ENCODE results near the gene MLANA.

The MLANA gene

GRCh38 chr9:5909976-5910375, 19.3 kb downstream of the MLANA start:
- Histone ChIP-seq H3K9me3 (replicated peaks in 1 of 11) (no peaks in the 10 kb centered on the region), H3K4me2 (no peak overlapping the region), H3K27me3 (no peaks in the 10 kb centered on the region), H3K4me1 (peaks cover 0 to 12% (median 0%) of the 10 kb centered on the region in 10 experiments; a peak in 5 of 20 replicates), H3K36me3 (peaks cover 0 to 64% (median 0%) of the 10 kb centered on the region in 11 experiments; a peak in 5 of 22 replicates), H3K9ac (no peak overlapping the region), H3K27ac (no peak overlapping the region), H4K20me1 (no peaks in the 10 kb centered on the region), H3K4me3 (no peak overlapping the region)
- TF ChIP-seq Cebpa-rat (IDR thresholded peaks at IDR 0.05) = no peak

GRCh38 chr9:5910413-5911057, 19.8 kb downstream of the MLANA start:
- no peaks in the 10 kb centered on the region for H4K20me1 ChIP-seq
- peaks cover 0 to 59% (median 0%) of the 10 kb centered on the region in 11 experiments; a peak in 5 of 22 replicates for H3K36me3 ChIP-seq
- no peak for TF ChIP-seq Cebpa-rat (IDR thresholded peaks at IDR 0.05)

GRCh38 chr9:5915438-5915837, 24.7 kb downstream of the MLANA start:
- H3K9me3 ChIP-seq (replicated peaks in 1 of 11) = no peaks in the 10 kb centered on the region
- TF ChIP-seq Cebpa-rat (IDR thresholded peaks at IDR 0.05) = no peak
- no peak overlapping the region for H3K9ac ChIP-seq
- H3K4me3 ChIP-seq = no peak overlapping the region
- H4K20me1 ChIP-seq = no peaks in the 10 kb centered on the region
- no peak overlapping the region for H3K4me2 ChIP-seq
- H3K4me1 ChIP-seq = peaks cover 0 to 12% (median 0%) of the 10 kb centered on the region in 10 experiments; a peak in 5 of 20 replicates
- no peaks in the 10 kb centered on the region for H3K27me3 ChIP-seq
- no peak overlapping the region for H3K27ac ChIP-seq
- peaks cover under 1 to 34% (median 7%) of the 10 kb centered on the region in 11 experiments; a peak in 12 of 22 replicates for H3K36me3 ChIP-seq

More at GRCh38 chr9:5910413-5911057, 19.8 kb downstream of the MLANA start:
- Histone ChIP-seq H3K4me2 (no peak overlapping the region), H3K27ac (no peak overlapping the region), H3K9me3 (replicated peaks in 1 of 11) (no peaks in the 10 kb centered on the region), H3K9ac (no peak overlapping the region), H3K27me3 (no peaks in the 10 kb centered on the region), H3K4me3 (no peak overlapping the region), H3K4me1 (peaks cover 0 to 12% (median 0%) of the 10 kb centered on the region in 10 experiments; a peak in 5 of 20 replicates)

- peaks cover 0 to 12% (median 0%) of the 10 kb centered on the region in 10 experiments; a peak in 5 of 20 replicates for H3K4me1 ChIP-seq
- H3K9me3 ChIP-seq (replicated peaks in 1 of 11) = no peaks in the 10 kb centered on the region
- TF ChIP-seq Cebpa-rat (IDR thresholded peaks at IDR 0.05) = no peak
- H4K20me1 ChIP-seq = no peaks in the 10 kb centered on the region
- H3K4me3 ChIP-seq = no peak overlapping the region
- no peak overlapping the region for H3K27ac ChIP-seq
- no peak overlapping the region for H3K4me2 ChIP-seq
- H3K27me3 ChIP-seq = no peaks in the 10 kb centered on the region
- H3K36me3 ChIP-seq = peaks cover 18 to 46% (median 23%) of the 10 kb centered on the region in 11 experiments
- H3K9ac ChIP-seq = no peak overlapping the region
Observed at GRCh38 chr9:5917273-5917672, 26.6 kb downstream of the MLANA start.

GRCh38 chr9:5917888-5918287, 27.2 kb downstream of the MLANA start:
- no peak for TF ChIP-seq Cebpa-rat (IDR thresholded peaks at IDR 0.05)
- H3K9me3 ChIP-seq (replicated peaks in 1 of 11) = no peaks in the 10 kb centered on the region
- H4K20me1 ChIP-seq = no peaks in the 10 kb centered on the region
- H3K27ac ChIP-seq = no peak overlapping the region
- no peak overlapping the region for H3K9ac ChIP-seq
- no peak overlapping the region for H3K4me3 ChIP-seq
- H3K4me2 ChIP-seq = no peak overlapping the region
- peaks cover 24 to 47% (median 30%) of the 10 kb centered on the region in 11 experiments for H3K36me3 ChIP-seq
- H3K27me3 ChIP-seq = no peaks in the 10 kb centered on the region
- H3K4me1 ChIP-seq = peaks cover 0 to 11% (median 0%) of the 10 kb centered on the region in 10 experiments; a peak in 5 of 20 replicates

GRCh38 chr9:5918460-5918859, 27.8 kb downstream of the MLANA start:
- H4K20me1 ChIP-seq = no peaks in the 10 kb centered on the region
- H3K36me3 ChIP-seq = peaks cover 29 to 53% (median 35%) of the 10 kb centered on the region in 11 experiments
- TF ChIP-seq Cebpa-rat (IDR thresholded peaks at IDR 0.05) = no peak
- H3K27me3 ChIP-seq = no peaks in the 10 kb centered on the region
- no peak overlapping the region for H3K4me3 ChIP-seq
- no peak overlapping the region for H3K4me2 ChIP-seq
- H3K9ac ChIP-seq = no peak overlapping the region
- no peaks in the 10 kb centered on the region for H3K9me3 ChIP-seq (replicated peaks in 1 of 11)
- peaks cover 0 to 6% (median 0%) of the 10 kb centered on the region in 10 experiments; a peak in 4 of 20 replicates for H3K4me1 ChIP-seq
- no peak overlapping the region for H3K27ac ChIP-seq

GRCh38 chr9:5920860-5921328, 30.2 kb downstream of the MLANA start:
- Histone ChIP-seq H3K9me3 (replicated peaks in 1 of 11) (no peaks in the 10 kb centered on the region), H3K36me3 (peaks cover 36 to 78% (median 48%) of the 10 kb centered on the region in 11 experiments), H3K4me1 (no peaks in the 10 kb centered on the region), H3K27me3 (no peaks in the 10 kb centered on the region), H3K27ac (no peak overlapping the region; a peak in 1 of 22 replicates), H4K20me1 (no peaks in the 10 kb centered on the region), H3K4me2 (no peak overlapping the region), H3K4me3 (no peak overlapping the region), H3K9ac (no peak overlapping the region)
- TF ChIP-seq Cebpa-rat (IDR thresholded peaks at IDR 0.05) = no peak

- TF ChIP-seq Cebpa-rat (IDR thresholded peaks at IDR 0.05) = no peak
- Histone ChIP-seq H3K27ac (no peak overlapping the region), H3K4me1 (no peaks in the 10 kb centered on the region), H3K27me3 (no peaks in the 10 kb centered on the region), H3K36me3 (peaks cover 36 to 86% (median 52%) of the 10 kb centered on the region in 11 experiments), H3K9ac (no peak overlapping the region), H3K9me3 (replicated peaks in 1 of 11) (no peaks in the 10 kb centered on the region), H4K20me1 (no peaks in the 10 kb centered on the region), H3K4me2 (no peak overlapping the region), H3K4me3 (no peak overlapping the region)
Observed at GRCh38 chr9:5922192-5922591, 31.5 kb downstream of the MLANA start.

GRCh38 chr9:5931657-5932056, 41.0 kb downstream of the MLANA start:
- Histone ChIP-seq H3K4me1 (no peaks in the 10 kb centered on the region), H3K27me3 (no peaks in the 10 kb centered on the region), H3K36me3 (peaks cover 0 to 55% (median 9%) of the 10 kb centered on the region in 11 experiments; a peak in 12 of 22 replicates), H3K9ac (no peak overlapping the region), H3K27ac (no peak overlapping the region), H4K20me1 (no peaks in the 10 kb centered on the region), H3K4me2 (no peak overlapping the region), H3K4me3 (no peak overlapping the region), H3K9me3 (replicated peaks in 1 of 11) (no peaks in the 10 kb centered on the region)
- no peak for TF ChIP-seq Cebpa-rat (IDR thresholded peaks at IDR 0.05)

- Histone ChIP-seq H3K36me3 (peaks cover 0 to 13% (median 3%) of the 10 kb centered on the region in 11 experiments; a peak in 11 of 22 replicates), H3K9ac (no peak overlapping the region), H4K20me1 (no peaks in the 10 kb centered on the region), H3K27ac (no peak overlapping the region), H3K4me2 (no peak overlapping the region), H3K9me3 (replicated peaks in 1 of 11) (no peaks in the 10 kb centered on the region), H3K27me3 (no peaks in the 10 kb centered on the region), H3K4me3 (no peak overlapping the region), H3K4me1 (no peaks in the 10 kb centered on the region)
- TF ChIP-seq Cebpa-rat (IDR thresholded peaks at IDR 0.05) = no peak
Observed at GRCh38 chr9:5938449-5938848, 47.8 kb downstream of the MLANA start.
